Smooth muscle cell (in vitro differentiated cells): Measurements from ENCODE around the gene SLC9A8. TPM values are rescaled to one million over a fixed set of nuclear protein-coding genes. Genes with fewer than 3 reads are reported as not detected.

Experiments used
- DNase-seq: peaks from one replicate; lab custom pipeline; 2025; ENCODE audit not compliant: unreplicated experiment; lab: John Stamatoyannopoulos, UW
- H2AFZ ChIP-seq: fragments of 200-600 bp; sonication (generic); 2 replicates; pipeline ENCODE4 v1.6.0; 2016; ENCODE audit warnings: antibody characterized with exemption, low read depth, mild to moderate bottlenecking
- H3F3A ChIP-seq: fragments of 200-600 bp; sonication (generic); 2 replicates; pipeline ENCODE4 v1.6.0; 2017; ENCODE audit warnings: antibody characterized with exemption, low read depth
- H3K27ac ChIP-seq: fragments of 200-600 bp; sonication (generic); 2 replicates; pipeline ENCODE4 v1.5.1; 2016; ENCODE audit warnings: low read depth, mild to moderate bottlenecking
- H3K27me3 ChIP-seq: fragments of 200-600 bp; sonication (generic); 2 replicates; pipeline ENCODE4 v1.6.1; 2016; ENCODE audit warnings: low read depth, mild to moderate bottlenecking
- H3K36me3 ChIP-seq: fragments of 200-600 bp; sonication (generic); 2 replicates; pipeline ENCODE4 v1.5.1; 2016; ENCODE audit warnings: low read depth
- H3K4me1 ChIP-seq: fragments of 200-600 bp; sonication (generic); 2 replicates; pipeline ENCODE4 v1.5.1; 2016; ENCODE audit warnings: low read depth
- H3K4me2 ChIP-seq: fragments of 200-600 bp; sonication (generic); 2 replicates; pipeline ENCODE4 v1.6.0; 2016; ENCODE audit warnings: mild to moderate bottlenecking
- H3K4me3 ChIP-seq: fragments of 200-600 bp; sonication (generic); 2 replicates; pipeline ENCODE4 v1.5.1; 2016; ENCODE audit warnings: mild to moderate bottlenecking
- H3K79me2 ChIP-seq: fragments of 200-600 bp; sonication (generic); 2 replicates; pipeline ENCODE4 v1.6.0; 2016; ENCODE audit warnings: low read depth, mild to moderate bottlenecking
- H3K9ac ChIP-seq: fragments of 200-600 bp; sonication (generic); 2 replicates; pipeline ENCODE4 v1.6.0; 2016; ENCODE audit warnings: low read depth
- H3K9me3 ChIP-seq: fragments of 200-600 bp; sonication (generic); replicated peaks from 2 replicates; pipeline ENCODE4 v1.5.1; 2016; ENCODE audit warnings: low read depth
- H4K20me1 ChIP-seq: fragments of 200-600 bp; sonication (generic); 2 replicates; pipeline ENCODE4 v1.6.0; 2016; ENCODE audit warnings: low read depth
- WGBS: methylation state at CpG from one replicate; pipeline ENCODE4 v1.1.7; 2016; ENCODE audit warnings: low lambda C conversion rate; 5-methylcytosine and 5-hydroxymethylcytosine counted together
- polyA plus RNA-seq: library from polyadenylated mRNA; unstranded; fragments of >200 nt; fragmentation: Nextera tagmentation; extraction: Ambion mirVana; gene quantifications from 2 replicates; pipeline ENCODE4 v1.2.1, GENCODE V29; 2016
- total RNA-seq: library from RNA; depleted of rRNA; stranded (reverse); fragments of >200 nt; gene quantifications from 2 replicates; pipeline ENCODE4 v1.2.3, GENCODE V29; 2014
- TF ChIP-seq, protein P1 (sequence below): fragments of 200-600 bp; sonication (generic); IDR thresholded peaks from 2 replicates; pipeline ENCODE4 v1.5.1; 2017; ENCODE audit warnings: borderline replicate concordance, mild to moderate bottlenecking, antibody characterized with exemption; ENCODE audit not compliant: insufficient read depth, poor library complexity, severe bottlenecking

The SLC9A8 gene
- total and polyA plus RNA-seq, 2 experiments from 2014 or later: 2.2 to 4.5 TPM

GRCh38 chr20:49882171-49882970 lies 69.7 kb downstream of the SLC9A8 start:
- H3K79me2 ChIP-seq: no peaks in the 10 kb centered on the region
- no peaks in the 10 kb centered on the region for H3K9me3 ChIP-seq
- H3K4me3 ChIP-seq: no peak overlapping the region
- H3K9ac ChIP-seq: no peak overlapping the region
- no peaks in the 10 kb centered on the region for H4K20me1 ChIP-seq
- H3K4me1 ChIP-seq: no peaks in the 10 kb centered on the region
- no peak overlapping the region for H3K4me2 ChIP-seq
- H3F3A ChIP-seq: no peaks in the 10 kb centered on the region
- TF ChIP-seq, protein P1, sequence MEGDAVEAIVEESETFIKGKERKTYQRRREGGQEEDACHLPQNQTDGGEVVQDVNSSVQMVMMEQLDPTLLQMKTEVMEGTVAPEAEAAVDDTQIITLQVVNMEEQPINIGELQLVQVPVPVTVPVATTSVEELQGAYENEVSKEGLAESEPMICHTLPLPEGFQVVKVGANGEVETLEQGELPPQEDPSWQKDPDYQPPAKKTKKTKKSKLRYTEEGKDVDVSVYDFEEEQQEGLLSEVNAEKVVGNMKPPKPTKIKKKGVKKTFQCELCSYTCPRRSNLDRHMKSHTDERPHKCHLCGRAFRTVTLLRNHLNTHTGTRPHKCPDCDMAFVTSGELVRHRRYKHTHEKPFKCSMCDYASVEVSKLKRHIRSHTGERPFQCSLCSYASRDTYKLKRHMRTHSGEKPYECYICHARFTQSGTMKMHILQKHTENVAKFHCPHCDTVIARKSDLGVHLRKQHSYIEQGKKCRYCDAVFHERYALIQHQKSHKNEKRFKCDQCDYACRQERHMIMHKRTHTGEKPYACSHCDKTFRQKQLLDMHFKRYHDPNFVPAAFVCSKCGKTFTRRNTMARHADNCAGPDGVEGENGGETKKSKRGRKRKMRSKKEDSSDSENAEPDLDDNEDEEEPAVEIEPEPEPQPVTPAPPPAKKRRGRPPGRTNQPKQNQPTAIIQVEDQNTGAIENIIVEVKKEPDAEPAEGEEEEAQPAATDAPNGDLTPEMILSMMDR: no peak
- no peaks in the 10 kb centered on the region for H3K36me3 ChIP-seq
- H3K27me3 ChIP-seq: no peaks in the 10 kb centered on the region
- no peak overlapping the region for H2AFZ ChIP-seq
- no peak for DNase-seq
- WGBS: 91% methylated on average over 29 of the region's 29 CpGs
- no peak overlapping the region for H3K27ac ChIP-seq

- Histone ChIP-seq H3F3A (no peaks in the 10 kb centered on the region), H3K4me3 (no peak overlapping the region), H3K79me2 (no peaks in the 10 kb centered on the region), H4K20me1 (no peaks in the 10 kb centered on the region), H3K27me3 (no peaks in the 10 kb centered on the region), H3K9me3 (no peaks in the 10 kb centered on the region), H3K9ac (no peak overlapping the region), H3K36me3 (no peaks in the 10 kb centered on the region), H2AFZ (no peak overlapping the region), H3K27ac (no peak overlapping the region), H3K4me2 (no peak overlapping the region), H3K4me1 (peaks cover 3% of the 10 kb centered on the region)
- WGBS: 96% methylated on average over 10 of the region's 10 CpGs
- no peak for DNase-seq
- TF ChIP-seq, protein P1: no peak
These were observed 70.7 kb downstream of the SLC9A8 start for GRCh38 chr20:49883246-49883802.

DNA sequence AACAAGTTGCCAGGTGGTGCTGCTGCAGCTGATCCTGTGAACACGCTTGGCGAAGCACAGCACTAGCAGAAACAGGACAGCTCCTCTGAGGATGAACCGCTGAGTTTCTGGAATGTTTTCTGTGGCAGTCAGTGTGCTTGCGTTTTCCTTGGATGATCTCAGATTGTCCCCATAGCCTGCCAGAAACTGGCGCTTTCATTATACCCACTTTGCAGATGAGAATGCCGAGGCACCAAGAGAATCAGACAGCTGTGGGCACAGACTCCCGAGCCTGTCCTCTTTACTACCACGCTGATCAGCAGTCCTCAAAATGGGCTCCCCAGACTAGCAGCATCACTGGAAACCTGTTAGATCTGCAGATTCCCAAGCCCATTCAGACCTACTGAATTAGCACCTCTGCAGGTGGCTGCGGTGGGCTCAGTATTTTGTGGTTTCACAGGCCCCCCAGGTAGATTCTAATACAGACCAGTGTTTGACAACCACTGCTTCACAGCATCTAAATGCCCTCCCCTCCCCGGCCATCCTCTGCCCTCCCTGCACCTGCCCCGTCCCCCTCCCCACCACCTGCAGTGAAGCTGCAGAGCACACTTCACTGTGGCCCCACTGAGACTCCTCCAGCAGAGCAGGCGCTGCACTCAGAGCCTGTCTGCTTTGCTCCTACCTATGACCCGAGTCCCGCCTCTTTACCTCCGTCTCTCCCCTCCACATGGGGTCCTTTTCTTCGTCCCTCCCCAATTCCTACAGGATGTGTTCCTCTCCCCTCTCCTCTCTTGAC lies 73.1 kb downstream of the SLC9A8 start:
- Histone ChIP-seq H3K79me2 (no peaks in the 10 kb centered on the region), H3F3A (no peaks in the 10 kb centered on the region), H3K4me1 (peaks cover 4% of the 10 kb centered on the region), H3K9ac (no peak overlapping the region), H3K4me3 (no peak overlapping the region), H3K4me2 (no peak overlapping the region), H4K20me1 (peaks cover 5% of the 10 kb centered on the region), H3K36me3 (no peaks in the 10 kb centered on the region), H3K9me3 (no peaks in the 10 kb centered on the region), H3K27ac (no peak overlapping the region), H2AFZ (no peak overlapping the region), H3K27me3 (no peaks in the 10 kb centered on the region)
- DNase-seq: no peak
- TF ChIP-seq, protein P1: no peak
- 91% methylated on average over 14 of the region's 16 CpGs for WGBS
